ENCODE data around the gene IGF1R.

The IGF1R gene

DNA sequence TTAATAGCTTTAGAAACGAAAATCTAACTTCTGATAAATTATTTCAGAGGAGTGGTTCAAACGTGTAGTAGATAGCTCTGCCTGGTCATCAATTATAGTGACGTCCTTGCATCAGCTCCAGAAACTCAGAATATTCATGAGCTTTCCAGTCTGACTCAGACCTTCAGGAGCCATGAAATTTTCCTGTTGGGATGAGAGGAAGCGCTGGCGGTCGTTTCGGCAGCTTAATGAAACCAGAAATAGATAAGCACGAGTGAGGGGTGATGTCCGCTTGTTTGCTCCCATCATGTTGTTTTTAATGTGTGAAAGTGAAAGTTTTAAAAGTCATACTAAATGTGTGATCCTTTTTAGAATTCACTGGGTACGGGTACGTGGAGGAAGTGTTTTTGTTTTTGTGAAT, 218.2 kb downstream of the IGF1R start:
- no peak for DNase-seq

DNA sequence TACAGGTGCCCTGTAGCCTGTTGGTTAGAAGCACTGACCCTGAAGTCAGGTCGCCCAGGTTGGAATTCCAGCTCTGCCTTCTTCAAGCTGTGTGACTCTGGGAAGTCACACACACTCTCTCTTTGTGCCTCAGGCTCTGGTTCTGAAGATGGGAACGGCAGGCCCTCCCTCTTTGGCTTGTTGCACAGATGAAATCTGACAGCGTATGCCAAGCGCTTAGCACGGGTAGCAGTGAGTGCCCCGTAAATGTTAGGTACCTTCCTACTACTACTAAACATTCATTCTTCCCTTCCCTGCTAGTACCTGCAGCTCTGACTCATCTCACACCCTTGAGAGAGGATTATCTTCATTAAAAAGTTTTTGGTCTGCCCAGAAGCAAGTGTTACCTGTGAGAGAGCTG, 220.2 kb downstream of the IGF1R start:
- DNase-seq, result no peak

DNA sequence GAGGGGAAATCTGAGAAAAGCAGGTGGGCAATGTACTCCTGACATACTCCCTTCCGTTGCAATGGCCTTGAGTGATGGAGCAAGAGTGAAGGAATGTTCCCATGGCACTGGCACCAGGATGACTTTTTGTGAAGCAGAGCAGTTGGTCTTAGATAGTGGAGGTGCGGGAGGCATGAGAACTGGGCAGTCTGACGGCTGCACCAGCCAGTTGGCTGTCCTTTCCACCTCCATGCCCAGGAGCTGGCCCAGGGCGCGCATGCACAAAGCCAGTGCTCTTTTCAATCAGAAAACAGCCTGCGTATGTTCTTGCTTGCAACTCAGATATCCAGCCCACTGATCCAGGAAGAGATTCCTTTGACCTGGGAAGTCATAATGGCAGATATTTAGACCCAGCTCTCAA, 222.4 kb downstream of the IGF1R start:
- DNase-seq, result no peak

DNA sequence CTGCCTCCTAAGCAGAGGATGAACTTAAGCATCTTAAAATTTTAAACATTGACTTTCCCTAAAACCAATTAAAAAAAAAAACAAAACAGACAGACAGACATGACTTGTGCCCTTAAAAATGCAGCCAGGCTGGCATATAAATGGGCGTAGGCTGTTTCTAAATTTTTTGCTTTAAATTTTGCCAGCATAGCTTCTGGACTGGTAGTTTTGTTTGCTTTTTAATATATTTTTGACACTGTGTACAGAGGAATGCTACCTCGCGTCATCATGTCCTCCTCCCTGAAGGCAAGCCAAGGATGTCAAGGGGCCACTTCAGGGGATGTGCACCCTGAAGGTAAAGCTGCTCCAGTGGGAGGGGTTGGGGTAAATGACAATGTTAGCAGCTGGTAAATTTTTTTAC, 224.4 kb downstream of the IGF1R start:
- DNase-seq, result no peak

DNA sequence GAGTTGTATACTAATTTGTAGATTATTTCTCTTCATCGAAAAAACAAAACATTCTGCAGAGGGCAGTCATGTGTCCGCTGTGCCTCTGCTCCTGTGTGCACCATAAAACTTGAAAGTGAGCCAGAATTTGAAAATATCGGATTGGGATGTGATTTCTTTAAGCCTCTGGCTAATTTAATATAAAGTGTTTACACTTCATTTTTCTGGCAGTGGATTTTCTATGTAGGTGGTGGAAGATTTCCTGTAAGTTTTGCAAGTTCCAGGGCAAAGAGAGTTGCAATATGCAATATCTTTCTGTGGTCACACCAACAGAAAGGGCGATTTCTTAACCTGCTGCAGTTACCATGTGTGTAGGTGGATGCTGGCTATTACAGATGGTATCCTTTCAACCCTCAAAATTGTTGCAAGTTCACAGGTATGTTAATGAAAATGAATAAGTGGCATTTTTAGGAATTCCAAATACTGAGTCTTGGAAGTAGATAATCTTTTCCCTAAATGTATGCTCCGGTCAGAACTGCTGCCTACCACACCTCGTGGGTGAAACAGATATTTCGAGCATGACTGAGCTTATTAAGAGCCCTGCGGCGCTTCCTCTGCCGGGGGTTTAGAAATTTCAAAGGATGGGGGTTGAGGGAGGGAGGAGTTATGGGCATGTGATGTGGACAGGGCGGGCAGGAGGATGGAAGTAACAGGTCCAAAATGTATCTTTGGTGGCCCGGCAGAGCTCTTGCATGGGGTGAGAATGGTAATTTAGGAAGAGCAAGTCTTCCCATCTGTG, 225.3 kb downstream of the IGF1R start:
- DNase-seq, result no peak

DNA sequence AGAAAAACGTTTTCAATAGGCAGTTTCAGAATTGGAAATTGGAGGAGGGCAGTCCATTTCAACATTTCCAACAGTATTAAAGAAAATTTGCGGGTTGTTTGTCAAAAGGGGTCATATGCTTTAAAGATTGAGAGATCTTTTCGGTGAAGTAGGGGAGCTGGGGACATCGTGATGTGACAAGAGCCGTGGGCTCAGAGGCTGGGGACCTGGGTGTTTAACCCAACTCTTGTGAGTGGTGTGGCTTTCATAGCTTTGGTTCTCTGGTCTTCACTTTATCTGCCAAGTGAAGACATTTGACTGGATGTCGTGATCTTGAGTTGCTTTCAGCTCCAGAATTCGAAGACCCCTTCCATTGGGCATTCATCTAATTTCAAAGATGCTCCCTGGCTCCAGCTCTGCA, 226.0 kb downstream of the IGF1R start:
- DNase-seq, result no peak

DNA sequence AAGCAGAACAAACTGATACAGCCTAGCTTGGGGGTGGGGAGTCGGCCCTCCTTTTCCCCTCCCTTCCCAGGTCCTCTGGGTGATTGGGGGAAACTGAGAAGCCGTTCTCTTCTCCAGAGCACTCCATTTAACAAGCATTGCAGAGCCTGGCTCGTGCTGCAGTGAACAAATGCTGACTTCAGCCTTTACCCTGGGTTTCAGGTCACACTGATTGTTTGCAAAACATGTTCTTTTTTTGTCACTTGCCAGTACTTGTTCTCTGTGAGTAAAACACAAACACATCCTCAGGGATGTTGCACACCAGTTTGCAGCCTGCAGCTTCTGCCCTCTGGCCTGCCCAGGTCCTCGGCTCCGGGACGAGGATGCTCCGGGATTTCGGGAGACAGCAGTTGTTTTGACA, 226.4 kb downstream of the IGF1R start:
- DNase-seq, result no peak

DNA sequence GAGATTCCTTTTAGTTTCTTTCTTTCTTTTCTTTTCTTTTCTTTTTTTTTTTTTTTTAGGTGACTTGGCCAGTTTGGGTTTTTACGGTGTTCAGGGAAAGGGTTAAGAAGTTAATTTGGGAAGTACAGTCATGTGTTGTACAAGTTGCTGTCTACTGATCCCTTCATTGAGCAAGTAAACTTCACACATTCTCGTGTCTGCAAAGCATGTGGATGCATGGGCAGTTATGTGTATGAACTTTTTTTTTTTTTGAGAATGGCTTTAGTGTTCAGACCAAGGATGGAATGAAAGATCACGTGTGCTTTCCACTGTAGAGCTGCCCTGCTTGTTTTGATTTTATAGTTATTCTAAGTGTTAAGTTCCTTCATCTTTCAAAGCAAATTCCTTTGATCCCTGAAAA, 227.0 kb downstream of the IGF1R start:
- DNase-seq, result no peak

DNA sequence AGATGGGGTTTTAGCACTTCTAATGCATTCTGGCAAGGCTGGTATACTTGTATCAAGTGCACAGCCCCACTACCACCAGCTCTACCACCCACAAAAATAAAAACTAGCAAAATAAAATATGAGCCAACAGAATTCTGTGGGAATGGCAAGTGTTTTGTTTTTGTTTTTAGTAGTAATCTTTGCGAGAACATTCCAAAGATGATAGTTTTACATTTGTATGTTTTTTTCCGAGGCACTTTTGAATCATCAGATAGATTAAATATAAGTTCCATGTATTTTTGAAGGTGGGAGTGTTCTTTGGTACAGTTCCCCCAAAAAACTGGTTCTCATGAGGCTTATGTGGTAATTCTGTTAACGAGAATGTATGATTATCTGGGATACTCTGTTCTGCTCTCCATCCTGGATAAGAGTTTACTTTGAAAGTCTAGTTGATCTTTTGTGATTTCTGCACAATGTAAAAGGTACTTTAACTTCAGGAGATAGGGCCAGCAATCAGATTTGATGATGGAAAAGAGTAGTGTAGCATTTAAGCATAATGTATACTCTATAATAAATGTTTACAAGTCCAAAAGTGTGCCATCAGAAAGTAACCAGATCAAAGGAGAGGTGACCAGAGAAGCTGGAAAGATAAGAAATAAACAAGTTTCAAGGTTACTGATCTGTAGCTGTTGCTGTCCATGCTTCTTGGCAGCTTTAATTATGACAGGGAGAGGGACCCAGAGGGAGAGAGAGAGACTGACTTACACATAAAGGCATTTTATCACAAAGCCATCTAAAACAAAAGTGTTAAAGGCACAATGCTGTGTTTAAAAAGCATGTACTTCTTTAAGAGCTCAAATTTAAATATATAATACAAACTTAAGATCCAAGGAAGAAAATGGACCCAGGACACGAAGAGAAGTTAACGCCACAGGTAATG, 228.4 kb downstream of the IGF1R start:
- DNase-seq, result no peak

DNA sequence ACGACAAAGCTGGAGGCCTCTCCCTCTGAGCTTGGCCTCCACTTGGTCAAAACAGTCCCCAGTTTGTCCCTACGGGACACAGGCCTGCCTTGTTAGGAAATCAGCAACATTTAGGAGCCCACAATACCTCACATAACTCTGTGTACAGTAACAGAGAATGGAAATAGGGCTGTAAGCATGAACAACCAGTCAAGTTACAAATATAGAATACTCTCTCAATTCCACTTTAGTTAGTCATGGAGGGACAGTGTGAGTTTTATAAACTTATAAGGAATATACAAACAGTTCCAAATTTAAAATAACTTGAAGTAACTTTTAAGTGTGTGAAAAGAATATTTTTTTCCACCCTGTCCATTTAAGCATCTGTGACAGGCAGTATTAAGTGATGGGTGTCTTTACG, 229.8 kb downstream of the IGF1R start:
- DNase-seq, result no peak

DNA sequence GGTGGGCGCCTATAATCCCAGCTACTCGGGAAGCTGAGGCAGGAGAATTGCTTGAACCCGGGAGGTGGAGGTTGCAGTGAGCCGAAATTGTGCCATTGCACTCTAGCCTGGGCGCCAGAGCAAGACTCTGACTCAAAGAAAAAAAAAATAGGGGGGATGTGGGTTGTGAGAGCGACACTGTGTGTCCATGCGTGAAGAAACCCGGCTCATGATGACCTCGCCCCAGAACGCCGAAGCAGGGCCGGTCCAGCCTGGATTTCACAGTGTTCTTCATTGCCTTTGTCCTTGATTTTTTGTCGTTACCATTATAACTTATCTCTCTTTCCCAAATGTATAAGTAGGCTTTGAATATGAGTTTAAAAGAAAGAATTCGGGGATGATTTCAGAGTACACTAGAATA, 230.5 kb downstream of the IGF1R start:
- no peak for DNase-seq

DNA sequence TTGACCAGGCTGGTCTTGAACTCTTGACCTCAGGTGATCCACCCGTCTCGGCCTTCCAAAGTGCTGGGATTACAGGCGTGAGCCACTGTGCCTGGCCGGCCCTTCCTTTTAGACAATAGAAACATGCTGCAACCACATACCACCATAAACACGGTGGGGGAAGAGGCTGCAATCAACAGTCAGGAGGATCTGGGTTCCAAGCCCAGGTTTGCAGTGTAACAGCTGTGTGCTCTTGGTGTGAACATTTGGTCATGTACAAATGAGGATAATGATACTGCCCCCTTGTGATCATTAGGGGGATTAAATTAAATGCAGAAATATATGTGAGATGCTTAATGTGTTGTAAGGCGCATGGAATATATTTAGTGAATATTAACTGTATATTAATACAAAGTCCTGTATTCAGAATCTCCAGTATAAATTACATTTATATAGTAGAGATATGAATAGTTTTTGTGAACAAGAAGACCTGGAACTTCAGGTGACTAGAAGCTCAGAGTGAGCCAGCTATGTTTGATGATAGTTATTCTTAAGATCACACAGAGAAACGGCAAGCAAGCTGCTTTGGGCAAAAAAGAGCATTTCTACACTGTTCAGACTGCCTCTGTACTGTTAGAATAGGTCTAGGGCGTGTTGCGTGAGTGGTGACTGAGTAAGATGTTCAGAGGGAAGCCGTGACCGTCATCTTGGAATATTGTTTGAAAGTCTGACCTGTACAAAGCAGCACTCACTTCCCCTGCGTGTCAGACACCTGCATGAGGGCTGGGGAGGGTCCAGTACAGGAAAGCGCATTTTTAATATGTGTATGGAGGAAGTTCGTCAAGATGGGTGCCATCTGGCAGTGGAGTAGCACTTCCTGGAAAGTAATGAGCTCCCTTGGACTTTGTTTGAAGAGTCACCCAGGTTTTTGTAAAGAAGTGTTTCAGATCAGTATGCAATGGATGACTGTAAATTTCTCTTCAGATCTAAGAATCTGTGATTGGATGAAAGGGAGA, 233.5 kb downstream of the IGF1R start:
- no peak for DNase-seq

DNA sequence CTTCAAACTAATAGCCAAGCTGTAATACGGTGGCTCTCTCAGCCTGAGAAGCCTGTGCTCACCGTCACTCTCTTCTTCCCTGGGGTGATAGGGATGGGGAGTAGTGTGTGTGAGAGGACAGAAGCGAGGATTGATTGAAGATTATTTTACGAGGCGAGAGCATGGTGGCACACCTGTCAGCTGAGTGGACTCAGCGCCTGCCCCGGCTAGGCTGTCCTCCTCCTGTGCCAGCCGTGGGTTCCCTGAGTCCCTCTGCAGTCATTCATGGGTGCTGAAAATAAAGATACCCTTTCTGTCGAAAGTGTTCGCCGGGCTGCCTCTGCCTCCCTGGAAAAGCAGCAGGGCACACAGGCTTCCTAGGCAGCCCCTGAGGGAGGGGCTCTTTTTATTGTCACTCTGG, 235.1 kb downstream of the IGF1R start:
- DNase-seq, result no peak

DNA sequence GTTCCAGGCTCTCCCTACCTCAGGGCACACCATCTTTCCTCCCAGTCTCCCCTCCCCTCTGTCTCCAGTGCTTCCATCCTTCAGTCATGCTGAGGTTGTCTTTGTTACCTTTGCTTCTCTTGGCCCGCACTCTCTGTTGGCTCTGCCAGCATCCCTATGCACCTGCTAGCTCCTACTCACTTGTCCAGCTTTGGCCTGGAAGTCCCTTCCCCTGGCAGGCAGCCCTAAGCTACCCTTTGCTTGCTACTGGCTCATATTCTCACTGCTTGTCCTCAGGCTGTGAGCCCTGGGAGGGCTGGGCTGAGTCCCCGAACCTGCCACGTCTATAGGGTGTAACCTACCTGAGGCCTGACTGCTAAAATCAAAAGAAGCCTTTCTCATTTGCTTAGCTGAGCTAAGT, 236.6 kb downstream of the IGF1R start:
- no peak for DNase-seq

DNA sequence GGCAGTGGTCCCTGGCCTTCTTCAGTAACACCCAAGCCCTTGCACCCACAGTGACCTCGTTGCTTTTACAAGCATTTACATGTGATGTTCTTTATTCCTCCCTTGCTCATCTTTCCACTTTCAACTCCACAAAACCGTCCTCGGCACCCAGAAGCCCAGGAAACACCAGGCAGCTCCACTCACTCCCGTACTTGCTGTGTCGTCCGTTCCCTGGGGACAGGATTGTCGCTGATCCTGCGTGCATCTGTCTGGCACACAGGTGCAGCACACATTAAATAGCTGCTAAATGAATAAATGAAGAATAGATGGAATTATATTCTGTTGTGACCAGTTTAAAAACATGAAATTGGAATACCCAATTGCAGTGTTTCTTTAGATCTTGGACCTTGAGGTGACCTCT, 239.6 kb downstream of the IGF1R start:
- DNase-seq, result no peak

DNA sequence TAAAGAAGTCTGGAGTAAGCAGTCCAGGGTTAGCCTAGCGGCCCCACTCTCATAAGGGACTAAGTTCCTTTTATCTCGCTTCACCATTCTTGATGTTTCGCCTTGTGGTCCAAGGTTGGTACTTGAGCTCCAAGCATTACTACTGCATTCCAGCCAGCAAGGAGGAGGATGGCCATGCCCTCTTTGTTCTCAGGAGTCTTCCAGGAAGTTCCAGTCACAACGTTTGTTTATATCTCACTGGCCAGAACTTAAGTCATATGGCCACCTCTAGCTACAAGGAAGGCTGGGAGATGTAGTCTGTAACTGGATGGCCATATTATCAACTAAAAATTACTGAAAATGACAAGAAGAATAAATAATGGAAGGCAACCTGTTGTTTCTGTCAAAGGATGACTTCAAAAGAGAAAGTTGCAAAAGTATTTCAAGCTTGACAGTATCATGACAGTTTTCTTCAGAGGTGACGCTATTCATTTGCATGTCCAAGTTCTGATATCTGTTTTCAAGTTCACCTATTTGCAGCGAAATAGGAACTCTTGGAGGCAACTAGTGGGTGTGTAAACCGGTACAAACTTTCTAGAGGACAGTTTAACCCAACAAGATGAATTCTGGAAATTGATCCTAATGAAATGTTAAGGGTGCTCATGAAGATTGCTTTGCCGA, 240.6 kb downstream of the IGF1R start:
- DNase-seq, result no peak

DNA sequence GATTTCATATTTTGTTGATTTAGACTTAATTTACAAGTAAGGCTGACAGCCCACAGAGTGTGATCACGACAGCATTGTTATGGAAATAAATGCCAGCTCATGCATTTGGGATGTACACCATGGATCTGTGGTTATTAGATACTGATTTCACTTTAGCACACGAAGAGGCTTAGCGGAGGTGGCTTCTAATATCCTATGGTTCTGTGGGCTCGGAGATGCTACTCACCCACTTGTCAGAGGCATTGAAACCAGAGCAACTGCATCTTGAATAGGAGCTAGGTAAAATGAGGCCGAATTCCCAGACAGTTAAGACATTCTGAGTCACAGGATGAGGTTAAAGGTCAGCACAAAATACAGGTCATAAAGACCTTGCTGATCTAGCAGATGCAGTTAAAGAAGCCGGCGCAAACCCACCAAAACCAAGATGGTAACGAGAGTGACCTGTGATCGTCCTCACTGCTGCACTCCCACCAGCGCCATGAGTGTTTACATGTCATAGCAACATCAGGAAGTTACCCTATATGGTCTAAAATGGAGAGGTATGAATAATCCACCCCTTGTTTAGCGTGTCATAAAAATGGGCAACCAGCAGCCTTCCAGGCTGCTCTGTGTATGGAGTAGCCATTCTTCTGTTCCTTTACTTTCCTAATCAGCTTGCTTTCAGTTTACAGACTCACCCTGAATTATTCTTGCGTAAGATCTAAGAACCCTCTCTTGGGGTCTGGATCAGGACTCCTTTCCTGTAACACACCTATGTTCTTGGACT, 241.8 kb downstream of the IGF1R start:
- DNase-seq, result no peak

DNA sequence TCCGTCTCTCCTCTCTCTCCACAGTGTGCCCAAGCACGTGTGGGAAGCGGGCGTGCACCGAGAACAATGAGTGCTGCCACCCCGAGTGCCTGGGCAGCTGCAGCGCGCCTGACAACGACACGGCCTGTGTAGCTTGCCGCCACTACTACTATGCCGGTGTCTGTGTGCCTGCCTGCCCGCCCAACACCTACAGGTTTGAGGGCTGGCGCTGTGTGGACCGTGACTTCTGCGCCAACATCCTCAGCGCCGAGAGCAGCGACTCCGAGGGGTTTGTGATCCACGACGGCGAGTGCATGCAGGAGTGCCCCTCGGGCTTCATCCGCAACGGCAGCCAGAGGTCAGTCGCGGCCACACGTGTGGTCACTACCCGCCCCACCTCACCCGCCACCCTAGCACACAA, 243.0 kb downstream of the IGF1R start:
- no peak for DNase-seq

DNA sequence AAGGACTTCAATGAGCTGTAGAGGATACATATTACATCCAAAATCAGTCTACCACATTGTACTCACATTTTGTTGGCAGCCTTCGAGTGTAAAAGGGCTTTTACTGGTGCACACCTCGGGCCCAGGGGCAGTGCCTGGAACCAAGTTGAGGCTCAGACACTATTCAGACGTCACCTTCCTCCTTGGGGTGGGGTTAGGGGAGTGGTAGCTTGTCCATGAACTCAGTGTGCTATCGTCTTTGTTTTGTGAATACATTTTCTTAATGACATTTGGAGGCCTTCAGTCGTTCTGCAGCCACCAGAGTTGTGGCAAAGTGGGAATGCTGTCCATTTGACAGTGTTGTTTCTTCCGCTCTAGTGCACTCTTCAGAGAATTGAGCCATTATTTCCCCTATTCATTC, 245.1 kb downstream of the IGF1R start:
- DNase-seq, result no peak

DNA sequence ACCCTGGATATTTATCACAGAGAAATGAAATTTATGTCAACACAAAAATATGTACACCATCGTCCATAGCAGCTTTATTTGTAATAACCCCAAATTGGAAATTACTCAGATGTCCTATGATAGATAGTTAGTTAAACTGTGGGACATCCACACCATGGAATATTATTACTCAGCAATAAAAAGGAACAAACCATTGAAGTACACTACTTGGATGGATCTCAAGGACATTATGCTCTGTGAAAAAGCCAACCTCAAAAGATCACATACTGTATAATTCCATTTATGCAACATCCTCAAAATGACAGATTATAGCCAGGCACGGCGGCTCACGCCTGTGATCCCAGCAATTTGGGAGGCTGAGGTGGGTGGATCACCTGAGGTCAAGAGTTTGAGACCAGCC, 246.0 kb downstream of the IGF1R start:
- no peak for DNase-seq

DNA sequence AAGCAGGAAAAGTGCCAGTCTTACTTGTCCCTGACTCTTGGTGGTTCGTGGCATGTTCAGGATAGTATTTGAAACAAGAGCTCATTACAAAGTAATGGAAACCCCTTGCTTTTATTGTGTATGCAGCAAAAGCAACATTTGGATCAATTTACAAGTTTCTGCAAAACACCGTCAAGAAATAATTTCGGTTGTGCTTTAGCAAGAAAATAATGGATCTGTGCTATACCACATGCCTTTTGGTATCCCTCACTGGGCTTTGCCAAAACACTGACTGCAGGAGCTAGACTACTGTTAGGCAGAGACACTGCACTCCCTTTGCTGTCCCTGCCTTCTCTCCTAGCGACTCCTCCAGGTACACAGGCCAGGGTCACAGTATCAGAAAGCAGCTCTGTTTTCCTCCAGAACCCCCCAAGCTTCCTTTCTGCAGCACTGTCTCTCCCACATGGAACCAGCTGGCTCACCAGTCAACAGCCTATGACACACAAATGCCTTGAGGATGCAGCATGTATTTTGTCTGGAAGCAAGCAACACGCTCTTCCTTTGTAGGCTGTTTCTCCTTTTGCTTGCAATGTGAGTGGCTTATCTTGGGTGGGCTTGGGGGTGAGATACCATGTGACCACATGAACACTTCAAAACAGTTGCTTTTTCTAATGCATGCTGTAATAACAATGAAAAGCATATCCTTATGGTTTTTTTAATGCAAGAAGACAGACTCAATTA, 247.8 kb downstream of the IGF1R start:
- DNase-seq, result no peak
